Measurements from ENCODE around the gene LAMP2.

- TF ChIP-seq EZH2phosphoT487 (IDR thresholded peaks at IDR 0.05; ENCODE audit: low read length), result no peak
- TF ChIP-seq CTCF (IDR thresholded peaks at IDR 0.05; ENCODE audit: low read length), result no peak
Observed at GRCh38 chrX:120499301-120500072, 30.4 kb upstream of the LAMP2 start.

Measured in MM.1S (cell line).